ENCODE results near the gene OR6Q1.

- TF ChIP-seq POLR2A (IDR thresholded peaks at IDR 0.05): no peak
- TF ChIP-seq, protein P1, sequence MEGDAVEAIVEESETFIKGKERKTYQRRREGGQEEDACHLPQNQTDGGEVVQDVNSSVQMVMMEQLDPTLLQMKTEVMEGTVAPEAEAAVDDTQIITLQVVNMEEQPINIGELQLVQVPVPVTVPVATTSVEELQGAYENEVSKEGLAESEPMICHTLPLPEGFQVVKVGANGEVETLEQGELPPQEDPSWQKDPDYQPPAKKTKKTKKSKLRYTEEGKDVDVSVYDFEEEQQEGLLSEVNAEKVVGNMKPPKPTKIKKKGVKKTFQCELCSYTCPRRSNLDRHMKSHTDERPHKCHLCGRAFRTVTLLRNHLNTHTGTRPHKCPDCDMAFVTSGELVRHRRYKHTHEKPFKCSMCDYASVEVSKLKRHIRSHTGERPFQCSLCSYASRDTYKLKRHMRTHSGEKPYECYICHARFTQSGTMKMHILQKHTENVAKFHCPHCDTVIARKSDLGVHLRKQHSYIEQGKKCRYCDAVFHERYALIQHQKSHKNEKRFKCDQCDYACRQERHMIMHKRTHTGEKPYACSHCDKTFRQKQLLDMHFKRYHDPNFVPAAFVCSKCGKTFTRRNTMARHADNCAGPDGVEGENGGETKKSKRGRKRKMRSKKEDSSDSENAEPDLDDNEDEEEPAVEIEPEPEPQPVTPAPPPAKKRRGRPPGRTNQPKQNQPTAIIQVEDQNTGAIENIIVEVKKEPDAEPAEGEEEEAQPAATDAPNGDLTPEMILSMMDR (IDR thresholded peaks at IDR 0.05): no peak
- no peak for TF ChIP-seq POLR2AphosphoS5 (IDR thresholded peaks at IDR 0.05)
These were observed 30.1 kb upstream of the OR6Q1 start for GRCh38 chr11:58000699-58001098.

All from breast epithelium (tissue), 3 donors.